Fibroblast of mammary gland (primary cell): Measurements from ENCODE around the gene CPLX1.
"Not testable (repeated sequence)": the region's sequence is repeated elsewhere in the genome, so short reads cannot be mapped to it uniquely, and the experiment has no call there.

Experiments
- DNase-seq: peaks from one replicate; pipeline ENCODE4 v3.0.0-alpha.2; 2010; ENCODE audit warnings: low read depth
- H3K4me3 ChIP-seq: 2 replicates; pipeline ENCODE4 v1.5.1; 2011; ENCODE audit warnings: low read depth, mild to moderate bottlenecking, low read length, moderate library complexity; ENCODE audit not compliant: control insufficient read depth
- TF ChIP-seq, protein P1 (sequence below): conservative IDR thresholded peaks from 2 replicates; pipeline ENCODE4 v1.5.1; 2011; ENCODE audit warnings: low read depth, low read length, inconsistent platforms; ENCODE audit not compliant: control insufficient read depth, insufficient read depth

Gene CPLX1

DNA sequence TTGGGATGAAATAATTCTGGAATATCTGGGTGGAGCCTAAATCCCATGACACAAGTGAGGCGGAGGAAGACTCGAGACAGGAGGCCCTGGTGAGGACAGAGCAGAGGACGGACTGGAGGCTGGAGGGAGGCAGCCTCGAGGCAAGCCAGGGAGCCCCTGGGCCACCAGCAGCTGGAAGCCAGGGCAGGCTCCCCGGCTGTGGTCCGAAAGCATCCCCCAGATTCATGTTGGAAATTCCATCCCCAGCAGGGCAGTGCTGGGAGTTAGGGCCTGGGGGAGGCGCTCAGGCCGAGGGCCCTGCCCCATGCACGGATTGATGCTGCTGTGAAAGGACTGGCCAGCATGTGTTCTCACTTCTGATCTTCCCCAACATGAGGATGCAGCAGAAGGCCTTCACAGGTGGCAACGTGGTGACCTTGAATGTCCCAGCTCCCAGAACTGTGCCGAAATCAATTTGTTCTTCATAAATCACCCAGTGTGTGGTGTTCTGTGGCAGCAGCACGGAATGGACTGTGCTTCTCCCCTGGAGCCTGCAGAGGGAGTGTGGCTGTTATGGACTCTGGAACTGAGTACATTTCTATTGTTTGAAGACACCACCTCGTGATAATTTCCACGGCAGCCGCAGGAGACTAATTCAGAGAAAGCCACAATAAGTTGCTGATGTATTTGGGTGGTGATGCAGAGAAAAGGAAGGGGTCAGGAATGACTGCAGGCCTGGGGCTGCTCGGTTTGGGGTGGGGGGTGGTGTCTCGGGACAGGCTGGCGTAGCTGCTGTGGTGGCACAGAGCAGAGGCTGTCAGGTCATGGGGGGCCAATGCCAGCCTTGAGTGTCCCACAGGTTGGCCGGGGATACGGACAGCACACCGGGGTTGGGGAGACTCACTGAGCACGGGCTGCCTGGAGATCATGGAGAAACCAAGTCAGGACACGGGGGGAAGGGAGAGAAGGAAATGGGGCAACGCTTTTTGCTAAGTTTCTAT, 63.4 kb downstream of the CPLX1 start:
- H3K4me3 ChIP-seq: no peak overlapping the region
- TF ChIP-seq, protein P1, sequence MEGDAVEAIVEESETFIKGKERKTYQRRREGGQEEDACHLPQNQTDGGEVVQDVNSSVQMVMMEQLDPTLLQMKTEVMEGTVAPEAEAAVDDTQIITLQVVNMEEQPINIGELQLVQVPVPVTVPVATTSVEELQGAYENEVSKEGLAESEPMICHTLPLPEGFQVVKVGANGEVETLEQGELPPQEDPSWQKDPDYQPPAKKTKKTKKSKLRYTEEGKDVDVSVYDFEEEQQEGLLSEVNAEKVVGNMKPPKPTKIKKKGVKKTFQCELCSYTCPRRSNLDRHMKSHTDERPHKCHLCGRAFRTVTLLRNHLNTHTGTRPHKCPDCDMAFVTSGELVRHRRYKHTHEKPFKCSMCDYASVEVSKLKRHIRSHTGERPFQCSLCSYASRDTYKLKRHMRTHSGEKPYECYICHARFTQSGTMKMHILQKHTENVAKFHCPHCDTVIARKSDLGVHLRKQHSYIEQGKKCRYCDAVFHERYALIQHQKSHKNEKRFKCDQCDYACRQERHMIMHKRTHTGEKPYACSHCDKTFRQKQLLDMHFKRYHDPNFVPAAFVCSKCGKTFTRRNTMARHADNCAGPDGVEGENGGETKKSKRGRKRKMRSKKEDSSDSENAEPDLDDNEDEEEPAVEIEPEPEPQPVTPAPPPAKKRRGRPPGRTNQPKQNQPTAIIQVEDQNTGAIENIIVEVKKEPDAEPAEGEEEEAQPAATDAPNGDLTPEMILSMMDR: peak; percentile 41
- peak; percentile 27 for DNase-seq

DNA sequence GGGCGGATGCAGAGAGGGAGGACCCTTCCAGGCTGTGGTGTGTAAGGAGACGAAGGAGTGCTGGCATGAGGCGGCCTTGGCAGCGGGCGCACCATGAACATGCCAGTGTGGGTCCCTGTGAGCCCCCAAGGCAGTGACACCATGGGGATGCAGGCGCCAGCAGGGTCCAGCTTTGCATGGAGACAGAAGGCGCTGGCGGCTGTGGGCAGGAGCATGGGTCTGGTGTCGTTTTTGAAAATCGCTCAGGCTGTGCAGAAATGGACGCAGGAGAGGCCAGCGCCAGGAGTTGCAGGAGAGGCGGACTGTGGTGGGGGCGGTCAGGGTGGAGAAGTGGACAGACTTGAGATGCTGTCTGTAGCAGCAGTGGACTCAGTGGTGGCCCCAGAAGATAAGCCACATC, 64.2 kb downstream of the CPLX1 start:
- TF ChIP-seq, protein P1: no peak
- no peak for DNase-seq

DNA sequence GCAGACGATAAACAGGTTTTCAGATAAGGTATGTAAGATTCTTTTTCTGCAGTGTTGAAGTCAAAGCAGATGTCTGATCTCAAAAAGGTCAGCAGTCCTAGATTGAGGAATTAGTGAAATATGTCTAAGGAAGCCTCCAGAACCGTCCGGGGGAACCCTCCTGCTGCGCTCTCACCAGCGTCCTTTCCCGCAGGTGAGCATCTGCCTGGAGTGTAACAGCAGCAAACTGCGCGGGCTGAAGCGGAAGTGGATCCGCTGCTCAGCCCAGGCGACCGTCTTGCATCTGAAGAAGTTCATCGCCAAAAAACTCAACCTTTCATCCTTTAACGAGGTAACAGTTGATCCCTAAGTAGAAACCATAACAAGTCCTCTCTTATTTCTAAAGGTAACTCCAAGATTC, 64.8 kb downstream of the CPLX1 start:
- TF ChIP-seq, protein P1: no peak
- H3K4me3 ChIP-seq: no peak overlapping the region
- DNase-seq: no peak

More for the DNA sequence above, 64.2 kb downstream of the CPLX1 start:
- no peak overlapping the region for H3K4me3 ChIP-seq

DNA sequence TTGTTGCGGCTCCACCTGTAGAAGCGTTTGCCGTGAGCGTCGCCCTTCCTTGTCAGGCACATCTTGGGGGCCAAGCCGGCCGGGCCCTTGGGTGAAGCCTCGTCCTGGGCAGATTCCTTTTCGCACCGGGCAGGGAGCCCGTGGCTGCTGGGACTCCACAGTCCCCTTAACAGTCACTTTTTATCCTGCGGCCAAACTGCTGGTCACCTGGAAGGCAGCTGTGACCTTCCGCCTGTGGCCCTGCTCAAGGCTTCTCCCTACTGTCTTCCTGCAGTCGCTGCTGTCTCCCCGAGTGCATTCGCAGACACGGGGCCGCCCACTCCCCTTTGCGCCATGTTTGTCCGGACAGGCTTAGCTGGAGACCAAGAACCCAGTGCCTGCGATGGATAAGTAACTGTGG, 65.3 kb downstream of the CPLX1 start:
- no peak for DNase-seq
- no peak overlapping the region for H3K4me3 ChIP-seq

DNA sequence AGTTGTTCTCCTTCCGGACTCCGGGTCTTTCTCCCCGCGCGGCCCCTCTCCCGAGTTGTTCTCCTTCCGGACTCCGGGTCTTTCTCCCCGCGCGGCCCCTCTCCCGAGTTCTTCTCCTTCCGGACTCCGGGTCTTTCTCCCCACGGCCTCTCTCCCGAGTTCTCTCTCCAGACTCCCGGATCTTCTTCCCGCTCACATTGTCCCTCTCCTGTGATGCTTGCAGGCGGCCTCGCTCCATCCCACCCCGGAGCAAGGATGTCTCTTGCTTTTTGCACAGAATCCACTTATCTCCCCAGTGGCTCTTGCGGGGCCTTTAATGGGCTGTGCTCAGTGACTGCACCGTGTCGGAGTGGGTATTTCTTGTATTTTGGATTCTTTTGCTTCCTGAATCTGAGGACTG, 66.1 kb downstream of the CPLX1 start:
- not testable (repeated sequence) for H3K4me3 ChIP-seq, DNase-seq

More for the DNA sequence above, 65.3 kb downstream of the CPLX1 start:
- TF ChIP-seq, protein P1: no peak

DNA sequence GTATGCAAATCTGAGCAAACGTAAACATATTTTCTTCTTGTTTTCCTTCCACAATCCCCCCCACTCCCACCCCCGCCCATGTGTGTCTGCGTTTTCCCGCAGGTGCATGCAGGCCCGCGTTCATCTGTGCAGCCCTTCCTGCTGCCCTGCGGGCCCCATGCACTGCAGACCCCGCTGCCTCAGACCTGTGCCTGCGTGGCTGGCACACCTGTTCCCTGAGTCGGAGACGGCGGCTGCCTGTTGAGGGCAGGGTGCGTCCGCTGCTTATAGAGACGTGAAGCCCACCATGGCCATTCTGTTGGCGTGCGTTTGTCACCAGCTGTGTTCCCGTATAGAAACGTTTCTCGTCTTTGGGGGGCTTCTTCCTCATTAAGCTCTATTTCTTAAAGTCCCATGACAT, 68.8 kb downstream of the CPLX1 start:
- no peak overlapping the region for H3K4me3 ChIP-seq
- no peak for DNase-seq
- TF ChIP-seq, protein P1: no peak
